Breast epithelium (tissue), 3 donors: ENCODE results near the gene GRIN2C.

Experiments
- CTCF ChIP-seq, 3 donors: fragments of 450-650 bp; IDR thresholded peaks; one replicate each; pipeline ENCODE4 v1.5.1; 2016 to 2017; ENCODE audit warnings: antibody characterized with exemption in 3 of 3, mild to moderate bottlenecking in 3 of 3, moderate library complexity in 3 of 3
- POLR2A ChIP-seq: fragments of 450-650 bp; IDR thresholded peaks from one replicate; pipeline ENCODE4 v1.6.1; 2016; ENCODE audit warnings: antibody characterized with exemption, mild to moderate bottlenecking, moderate library complexity

- TF ChIP-seq CTCF (IDR thresholded peaks at IDR 0.05) (no peak), POLR2A (no peak)
Observed at GRCh38 chr17:74857191-74857590, 2.5 kb downstream of the GRIN2C start.
